HG03469 (cell line): Measurements from ENCODE around the gene TWIST2.

Experiments
- ATAC-seq: cut with Tn5 transposase; IDR thresholded peaks from one replicate; pipeline ENCODE4 v1.9.1; 2021; ENCODE audit warnings: mild to moderate bottlenecking, moderate library complexity, moderate number of reproducible peaks; ENCODE audit not compliant: unreplicated experiment

TWIST2 gene

GRCh38 chr2:238835726-238836301 lies 12.1 kb upstream of the TWIST2 start:
- ATAC-seq: no peak

DNA sequence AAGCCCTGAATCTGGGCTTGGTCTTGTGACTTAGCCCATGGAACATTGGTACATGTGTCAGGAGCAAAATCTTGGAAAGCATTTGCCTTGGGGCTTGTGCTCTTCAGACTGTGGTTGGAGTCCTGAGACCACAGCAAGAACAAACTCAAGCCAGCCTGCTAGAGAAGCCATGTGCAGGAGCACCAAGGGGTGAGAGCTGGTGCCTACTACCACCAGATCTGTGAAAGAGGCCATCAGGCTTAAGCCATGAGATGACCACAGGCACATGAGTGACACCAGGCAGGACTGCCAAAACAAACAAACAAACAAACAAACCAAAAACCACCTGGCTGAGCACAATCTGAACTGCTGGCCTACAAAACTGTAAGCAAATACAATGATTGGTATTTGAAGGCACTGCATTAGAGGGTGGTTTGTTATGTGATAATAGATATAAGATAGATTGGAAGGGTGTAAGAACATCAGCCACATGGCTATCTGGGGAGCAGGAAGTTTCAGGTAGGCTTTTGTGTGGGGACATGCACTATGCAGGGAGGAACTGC lies 9.0 kb upstream of the TWIST2 start:
- ATAC-seq: no peak

GRCh38 chr2:238839428-238839827 lies 8.5 kb upstream of the TWIST2 start:
- ATAC-seq: no peak

DNA sequence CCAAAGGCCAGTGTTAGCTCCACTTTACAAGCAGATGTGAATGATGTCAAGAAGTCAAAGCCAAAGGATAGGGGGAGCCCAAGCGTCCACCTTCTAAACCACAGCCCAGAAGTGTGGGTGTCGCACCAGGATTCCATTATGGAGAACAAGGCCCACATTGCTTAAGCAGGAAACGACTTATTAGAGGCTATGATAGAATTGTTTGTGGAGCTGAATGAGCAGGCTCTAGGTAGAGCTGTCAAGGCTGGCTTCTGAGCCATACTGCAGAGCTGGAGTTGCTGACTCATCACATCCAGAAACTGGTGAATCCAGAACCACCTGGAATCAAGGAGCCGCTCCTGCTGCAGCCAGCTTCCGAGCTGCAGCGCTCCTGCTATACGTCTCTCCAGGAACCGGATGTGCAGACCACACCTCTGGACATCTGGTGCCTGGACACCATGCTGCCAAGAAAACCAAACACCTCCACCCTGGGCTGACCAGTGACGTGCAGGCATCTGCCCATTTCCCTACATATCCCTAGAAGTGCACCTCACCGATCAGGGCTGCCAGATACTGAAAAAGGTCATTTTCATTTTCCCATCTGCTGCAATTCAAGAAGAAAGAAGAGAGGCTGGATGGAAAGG lies 6.2 kb upstream of the TWIST2 start:
- no peak for ATAC-seq

GRCh38 chr2:238843476-238843875 lies 4.4 kb upstream of the TWIST2 start:
- no peak for ATAC-seq

GRCh38 chr2:238845583-238846377 lies 2.1 kb upstream of the TWIST2 start:
- ATAC-seq: no peak

DNA sequence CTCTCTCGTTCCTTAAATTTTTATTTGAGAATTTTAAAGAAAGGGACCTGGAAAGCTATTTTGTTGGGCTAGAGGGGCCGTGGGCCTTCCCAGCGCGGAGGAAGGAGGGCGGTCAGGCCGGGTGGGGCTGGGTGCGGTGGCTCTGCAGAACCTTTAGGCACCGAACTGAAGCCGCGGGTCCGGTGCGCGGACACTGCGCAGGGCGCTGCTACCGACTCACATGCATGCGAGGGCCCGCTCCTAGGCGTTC lies 1.6 kb upstream of the TWIST2 start:
- ATAC-seq: no peak

- no peak for ATAC-seq
These were observed 1.1 kb upstream of the TWIST2 start for GRCh38 chr2:238846628-238847418.

- no peak for ATAC-seq
These were observed 475 bp upstream of the TWIST2 start for GRCh38 chr2:238847419-238847801.

GRCh38 chr2:238848691-238848975 lies 748 bp downstream of the TWIST2 start:
- ATAC-seq: no peak

- no peak for ATAC-seq
These were observed 1.3 kb downstream of the TWIST2 start for GRCh38 chr2:238848976-238849853.

- ATAC-seq: no peak
These were observed 2.2 kb downstream of the TWIST2 start for GRCh38 chr2:238850091-238850490.

DNA sequence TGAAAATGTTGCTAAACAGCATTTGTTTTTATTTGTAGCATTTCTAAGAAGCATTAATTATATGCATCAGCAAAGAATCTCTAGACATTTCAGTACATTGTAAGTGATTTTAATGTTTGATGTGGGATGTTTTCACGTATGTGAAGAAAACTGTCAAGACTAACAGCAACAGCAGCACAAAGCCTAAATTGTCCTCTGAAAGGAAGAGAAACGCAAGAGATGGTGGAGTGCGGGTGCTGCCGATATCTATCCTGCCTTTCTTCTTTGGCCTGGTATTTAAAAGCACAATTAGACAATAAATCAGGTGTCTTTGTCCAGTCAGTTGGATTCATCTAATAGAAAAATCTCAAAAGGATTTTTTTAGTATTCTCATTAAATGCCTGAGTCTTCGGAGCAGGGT lies 3.1 kb downstream of the TWIST2 start:
- no peak for ATAC-seq

DNA sequence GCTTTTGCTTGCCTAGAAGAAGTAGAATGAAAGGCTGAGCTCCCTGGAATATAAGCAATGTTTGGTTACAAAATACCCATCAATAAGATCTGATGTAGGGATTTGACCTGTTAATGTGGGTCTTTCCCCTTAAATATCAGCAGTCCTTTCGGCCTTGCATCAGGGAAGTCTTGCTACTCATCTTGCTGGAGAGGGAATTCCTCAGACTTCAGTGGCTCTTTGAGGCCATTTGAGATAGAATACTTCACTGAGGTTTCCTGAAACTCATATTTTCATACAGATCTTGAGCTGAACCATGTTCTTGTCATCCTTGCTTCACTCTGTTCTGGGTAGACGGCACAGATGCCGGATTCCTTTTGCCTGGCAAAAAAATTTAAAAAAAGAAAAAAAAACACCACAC lies 3.9 kb downstream of the TWIST2 start:
- ATAC-seq: no peak

GRCh38 chr2:238852206-238852869 lies 4.5 kb downstream of the TWIST2 start:
- no peak for ATAC-seq

GRCh38 chr2:238853218-238853617 lies 5.3 kb downstream of the TWIST2 start:
- ATAC-seq: no peak

GRCh38 chr2:238853721-238854120 lies 5.8 kb downstream of the TWIST2 start:
- no peak for ATAC-seq

- no peak for ATAC-seq
These were observed 6.4 kb downstream of the TWIST2 start for GRCh38 chr2:238854246-238854645.

DNA sequence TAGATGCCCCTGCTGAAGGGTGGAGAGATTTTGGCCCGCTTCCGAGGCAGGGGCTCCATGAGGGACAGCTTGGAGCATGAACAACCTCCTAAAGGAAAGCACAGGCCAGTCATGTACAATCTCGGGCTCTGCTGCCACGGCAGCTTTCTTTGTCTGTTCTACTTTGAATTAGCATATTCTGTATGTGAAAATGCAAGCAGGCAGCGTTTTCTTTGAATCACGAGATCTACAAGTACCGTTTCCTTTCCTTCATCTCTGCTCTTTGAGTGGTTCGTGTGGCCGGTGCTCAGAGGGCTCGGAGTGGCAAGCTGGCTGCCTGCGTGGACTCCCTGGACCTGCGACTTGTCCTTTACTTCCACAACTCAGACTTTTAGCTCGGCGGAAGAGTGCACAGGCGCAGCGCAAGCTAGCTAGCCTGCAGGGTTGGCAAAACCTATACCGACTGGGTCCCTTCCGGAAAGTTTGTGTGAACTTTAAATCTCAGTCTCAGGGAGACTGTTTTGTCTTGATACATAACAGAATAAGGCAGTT lies 6.9 kb downstream of the TWIST2 start:
- ATAC-seq: no peak

- no peak for ATAC-seq
These were observed 7.4 kb downstream of the TWIST2 start for GRCh38 chr2:238855299-238855698.
